SK-N-SH (cell line): ENCODE data around the gene SMLR1.

Experiments
- CTCF ChIP-seq: fragments of 200-600 bp; sonication (generic); IDR thresholded peaks from 2 replicates; pipeline ENCODE4 v1.6.1; 2017; ENCODE audit warnings: antibody characterized with exemption, mild to moderate bottlenecking, moderate library complexity
- EZH2phosphoT487 ChIP-seq: fragments of 200-600 bp; sonication (generic); IDR thresholded peaks from 2 replicates; pipeline ENCODE4 v1.6.1; 2017; ENCODE audit warnings: low read depth, mixed run types, mild to moderate bottlenecking, antibody characterized with exemption, moderate library complexity, borderline replicate concordance
- MXI1 ChIP-seq: IDR thresholded peaks from 2 replicates; pipeline ENCODE4 v1.6.1; 2012; ENCODE audit warnings: mild to moderate bottlenecking, low read depth, low read length, improper control_type of control experiment
- SMC3 ChIP-seq: IDR thresholded peaks from 2 replicates; pipeline ENCODE4 v1.6.1; 2012; ENCODE audit warnings: low read depth, low read length, improper control_type of control experiment

- TF ChIP-seq MXI1 (no peak), CTCF (no peak), EZH2phosphoT487 (no peak), SMC3 (no peak)
These were observed 14.0 kb downstream of the SMLR1 start for GRCh38 chr6:130841128-130841728.
